Keratinocyte (primary cell): ENCODE results near the gene CFAP73. TPM values are rescaled to one million over a fixed set of nuclear protein-coding genes. Genes with fewer than 3 reads are reported as not detected.

Experiments
- DNase-seq: peaks from one replicate; pipeline ENCODE4 v3.0.0-alpha.2; 2011; ENCODE audit warnings: low read depth, missing footprints, low spot score
- FAIRE-seq: peaks from 2 replicates; lab custom pipeline; 2011; peaks lifted over from hg19 to GRCh38; lab: Jason Lieb, UNC
- H2AFZ ChIP-seq: 2 replicates; pipeline ENCODE4 v1.6.0; 2012; ENCODE audit warnings: low read length, control low read depth, inconsistent platforms; ENCODE audit not compliant: control insufficient read depth
- H3K27ac ChIP-seq: 2 replicates; pipeline ENCODE4 v1.5.1; 2011; ENCODE audit warnings: low read length; ENCODE audit not compliant: control insufficient read depth, insufficient read depth
- H3K27me3 ChIP-seq: 3 replicates; pipeline ENCODE4 v1.6.0; 2011; ENCODE audit warnings: low read length; ENCODE audit not compliant: control insufficient read depth, insufficient read depth; ENCODE audit errors: extremely low read depth
- H3K36me3 ChIP-seq, 2 experiments: 2 replicates in 1 of 2; 3 replicates in 1 of 2; pipeline ENCODE4 v1.5.1; 2011; ENCODE audit warnings: low read length in 2 of 2, mild to moderate bottlenecking in 1 of 2; ENCODE audit not compliant: control insufficient read depth in 2 of 2, insufficient read depth in 2 of 2; ENCODE audit errors: extremely low read depth in 1 of 2
- H3K4me1 ChIP-seq: 3 replicates; pipeline ENCODE4 v1.5.1; 2011; ENCODE audit warnings: low read length; ENCODE audit not compliant: control insufficient read depth, insufficient read depth; ENCODE audit errors: extremely low read depth
- H3K4me2 ChIP-seq: 3 replicates; pipeline ENCODE4 v1.6.0; 2011; ENCODE audit warnings: low read depth, low read length; ENCODE audit not compliant: control insufficient read depth, insufficient read depth; ENCODE audit errors: extremely low read depth
- H3K4me3 ChIP-seq, 3 experiments: fragments of 200-600 bp in 1 of 3; sonication (generic) in 1 of 3; 2 replicates in 2 of 3; 3 replicates in 1 of 3; pipeline ENCODE4 v1.5.1; 2011 to 2016; ENCODE audit warnings: low read length in 3 of 3, mild to moderate bottlenecking in 3 of 3, control low read depth in 2 of 3, inconsistent platforms in 1 of 3, low read depth in 1 of 3, mixed read lengths in 1 of 3, mixed run types in 1 of 3, moderate library complexity in 1 of 3; ENCODE audit not compliant: control insufficient read depth in 2 of 3, insufficient read depth in 2 of 3; ENCODE audit errors: extremely low read depth in 1 of 3
- H3K79me2 ChIP-seq: 2 replicates; pipeline ENCODE4 v1.6.0; 2012; ENCODE audit warnings: low read length; ENCODE audit not compliant: control insufficient read depth, insufficient read depth
- H3K9ac ChIP-seq: 3 replicates; pipeline ENCODE4 v1.6.0; 2011; ENCODE audit warnings: low read length; ENCODE audit not compliant: control insufficient read depth, insufficient read depth; ENCODE audit errors: extremely low read depth
- H3K9me1 ChIP-seq: 3 replicates; pipeline ENCODE4 v1.6.0; 2011; ENCODE audit warnings: low read length; ENCODE audit not compliant: control insufficient read depth, insufficient read depth; ENCODE audit errors: extremely low read depth
- H3K9me3 ChIP-seq: 2 replicates; pipeline ENCODE4 v1.5.1; 2012; ENCODE audit warnings: low read depth, low read length; ENCODE audit not compliant: control insufficient read depth
- H4K20me1 ChIP-seq: 3 replicates; pipeline ENCODE4 v1.6.0; 2011; ENCODE audit warnings: low read length; ENCODE audit not compliant: control insufficient read depth, insufficient read depth; ENCODE audit errors: extremely low read depth
- EZH2 ChIP-seq: IDR thresholded peaks from one replicate; pipeline ENCODE4 v1.6.1; 2012; ENCODE audit warnings: inconsistent platforms, mild to moderate bottlenecking, low read length, moderate library complexity
- dilution Hi-C: fragments of 300-500 bp; cut with MboI; formaldehyde crosslinking; loops from one replicate; pipeline ENCODE4 v1.7.0; 2020; ENCODE audit warnings: low sequenced_read_pairs; ENCODE audit not compliant: extremely low pct_ligation_motif_present
- polyA plus RNA-seq, 5 experiments: library from polyadenylated mRNA; depleted of rRNA in 3 of 5; stranded (reverse) in 3 of 5; stranded (forward) in 1 of 5; unstranded in 1 of 5; fragments of >200 nt; gene quantifications; 1 replicate in 1 of 5; 2 replicates in 3 of 5; 3 replicates in 1 of 5; pipeline versions ENCODE4 v1.2.1 to v1.2.3, GENCODE V29; 2011 to 2012; ENCODE audit warnings: missing spikeins in 2 of 5, low read depth in 1 of 5, low replicate concordance in 1 of 5
- TF ChIP-seq, protein P1 (sequence below), 3 experiments: IDR thresholded peaks in 1 of 3; conservative IDR thresholded peaks in 1 of 3; optimal IDR thresholded peaks in 1 of 3; 2 replicates in 2 of 3; 3 replicates in 1 of 3; pipeline versions ENCODE3 to v1.5.1; 2011; ENCODE audit warnings: low read length in 3 of 3, mild to moderate bottlenecking in 3 of 3, moderate library complexity in 2 of 3, control low read depth in 1 of 3, inconsistent platforms in 1 of 3; ENCODE audit not compliant: insufficient read depth in 2 of 3; ENCODE audit errors: extremely low read depth in 1 of 3

Gene CFAP73
- polyA plus RNA-seq, 1 donor (not counting 4 experiments of a cell fraction or from before 2014, with no cell fraction given): not detected

DNA sequence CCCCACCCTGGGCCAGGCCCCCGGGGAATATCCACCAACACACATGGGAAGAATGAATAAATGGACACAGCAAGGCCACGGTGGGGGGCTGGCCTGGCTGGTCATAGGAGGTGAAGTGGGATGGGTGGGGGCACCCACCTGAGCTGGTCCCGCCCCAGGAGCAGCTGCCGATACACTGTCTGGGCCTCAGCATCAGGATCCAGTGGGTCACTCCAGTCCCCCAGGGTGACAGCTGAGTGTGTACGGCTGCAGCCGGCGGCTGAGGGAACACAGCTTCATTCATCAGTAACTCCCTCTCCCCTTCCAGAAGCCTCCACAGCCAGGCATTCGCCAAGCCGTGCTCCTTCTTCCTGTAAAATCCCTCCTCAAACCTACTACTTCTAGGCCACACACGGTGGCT is 47.8 kb upstream of the CFAP73 start:
- no peak for DNase-seq
- Histone ChIP-seq H2AFZ (no peak overlapping the region), H3K4me3 (no peak overlapping the region), H3K79me2 (no peaks in the 10 kb centered on the region), H4K20me1 (no peaks in the 10 kb centered on the region), H3K9me1 (no peaks in the 10 kb centered on the region), H3K36me3 (no peaks in the 10 kb centered on the region), H3K4me2 (no peak overlapping the region), H3K9ac (no peak overlapping the region), H3K9me3 (no peaks in the 10 kb centered on the region), H3K4me1 (peaks cover 3% of the 10 kb centered on the region), H3K27ac (no peak overlapping the region), H3K27me3 (no peaks in the 10 kb centered on the region)
- FAIRE-seq: no peak
- dilution Hi-C loops: no loop called here
- TF ChIP-seq EZH2: no peak
- TF ChIP-seq, protein P1, sequence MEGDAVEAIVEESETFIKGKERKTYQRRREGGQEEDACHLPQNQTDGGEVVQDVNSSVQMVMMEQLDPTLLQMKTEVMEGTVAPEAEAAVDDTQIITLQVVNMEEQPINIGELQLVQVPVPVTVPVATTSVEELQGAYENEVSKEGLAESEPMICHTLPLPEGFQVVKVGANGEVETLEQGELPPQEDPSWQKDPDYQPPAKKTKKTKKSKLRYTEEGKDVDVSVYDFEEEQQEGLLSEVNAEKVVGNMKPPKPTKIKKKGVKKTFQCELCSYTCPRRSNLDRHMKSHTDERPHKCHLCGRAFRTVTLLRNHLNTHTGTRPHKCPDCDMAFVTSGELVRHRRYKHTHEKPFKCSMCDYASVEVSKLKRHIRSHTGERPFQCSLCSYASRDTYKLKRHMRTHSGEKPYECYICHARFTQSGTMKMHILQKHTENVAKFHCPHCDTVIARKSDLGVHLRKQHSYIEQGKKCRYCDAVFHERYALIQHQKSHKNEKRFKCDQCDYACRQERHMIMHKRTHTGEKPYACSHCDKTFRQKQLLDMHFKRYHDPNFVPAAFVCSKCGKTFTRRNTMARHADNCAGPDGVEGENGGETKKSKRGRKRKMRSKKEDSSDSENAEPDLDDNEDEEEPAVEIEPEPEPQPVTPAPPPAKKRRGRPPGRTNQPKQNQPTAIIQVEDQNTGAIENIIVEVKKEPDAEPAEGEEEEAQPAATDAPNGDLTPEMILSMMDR (optimal IDR thresholded peaks at IDR 0.05 in 1 of 3, IDR thresholded peaks at IDR 0.05 in 1 of 3, conservative IDR thresholded peaks at IDR 0.05 in 1 of 3; ENCODE audit: extremely low read depth in 1 of 3, insufficient read depth in 2 of 3, low read length in 3 of 3): no peak

DNA sequence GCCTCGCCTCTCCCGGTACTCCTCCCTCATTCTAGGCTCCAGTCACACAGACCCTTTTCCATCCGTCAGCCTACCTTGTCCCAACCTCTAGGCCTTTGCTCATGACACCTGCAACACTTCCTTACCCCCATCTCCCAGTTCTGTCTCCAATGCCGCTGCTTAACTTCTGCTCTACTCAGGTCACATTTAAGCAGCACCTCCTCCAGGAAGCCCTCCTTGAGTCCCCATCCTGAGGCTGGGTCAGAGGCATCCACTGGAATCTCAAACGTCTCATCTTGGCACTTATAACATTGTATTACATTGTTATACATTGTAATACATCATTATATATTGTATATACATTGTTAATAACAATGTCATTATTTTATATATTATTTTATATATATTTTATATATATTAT is 46.7 kb upstream of the CFAP73 start:
- no peak for TF ChIP-seq EZH2
- TF ChIP-seq, protein P1 (optimal IDR thresholded peaks at IDR 0.05 in 1 of 3, IDR thresholded peaks at IDR 0.05 in 1 of 3, conservative IDR thresholded peaks at IDR 0.05 in 1 of 3; ENCODE audit: extremely low read depth in 1 of 3, insufficient read depth in 2 of 3, low read length in 3 of 3): no peak
- Histone ChIP-seq H2AFZ (no peak overlapping the region), H3K27me3 (no peaks in the 10 kb centered on the region), H3K9me1 (no peaks in the 10 kb centered on the region), H3K27ac (no peak overlapping the region), H3K9me3 (no peaks in the 10 kb centered on the region), H3K9ac (no peak overlapping the region), H3K4me2 (no peak overlapping the region), H3K4me3 (no peak overlapping the region), H3K4me1 (peaks cover 3% of the 10 kb centered on the region), H3K79me2 (no peaks in the 10 kb centered on the region), H4K20me1 (no peaks in the 10 kb centered on the region), H3K36me3 (no peaks in the 10 kb centered on the region)
- no peak for DNase-seq
- dilution Hi-C loops: no loop called here
- no peak for FAIRE-seq
